Measurements from ENCODE around the gene FAF1.

Gene FAF1

GRCh38 chr1:50633465-50633864 lies 326.6 kb downstream of the FAF1 start:
- DNase-seq (ENCODE audit: low spot score): no peak

GRCh38 chr1:50631161-50631560 lies 328.9 kb downstream of the FAF1 start:
- no peak for DNase-seq (ENCODE audit: low spot score)

GRCh38 chr1:50622259-50622658 lies 337.8 kb downstream of the FAF1 start:
- no peak for DNase-seq (ENCODE audit: low spot score)

- DNase-seq (ENCODE audit: low spot score): peak; percentile 10
Observed at GRCh38 chr1:50620680-50621329, 339.3 kb downstream of the FAF1 start.

GRCh38 chr1:50615036-50615750 lies 344.9 kb downstream of the FAF1 start:
- DNase-seq (ENCODE audit: low spot score): no peak

GRCh38 chr1:50611675-50612074 lies 348.4 kb downstream of the FAF1 start:
- DNase-seq (ENCODE audit: low spot score): no peak

GRCh38 chr1:50610563-50610962 lies 349.5 kb downstream of the FAF1 start:
- no peak for DNase-seq (ENCODE audit: low spot score)

- no peak for DNase-seq (ENCODE audit: low spot score)
Observed at GRCh38 chr1:50609508-50609907, 350.6 kb downstream of the FAF1 start.

GRCh38 chr1:50605186-50605875 lies 354.7 kb downstream of the FAF1 start:
- peak; percentile 35 for DNase-seq (ENCODE audit: low spot score)

- no peak for DNase-seq (ENCODE audit: low spot score)
Observed at GRCh38 chr1:50604580-50604979, 355.5 kb downstream of the FAF1 start.

GRCh38 chr1:50603274-50604271 lies 356.5 kb downstream of the FAF1 start:
- peak; percentile 13 for DNase-seq (ENCODE audit: low spot score)

- DNase-seq (ENCODE audit: low spot score): no peak
Observed at GRCh38 chr1:50599546-50599945, 360.5 kb downstream of the FAF1 start.

- no peak for DNase-seq (ENCODE audit: low spot score)
Observed at GRCh38 chr1:50595874-50596273, 364.2 kb downstream of the FAF1 start.

- DNase-seq (ENCODE audit: low spot score): no peak
Observed at GRCh38 chr1:50593515-50593914, 366.6 kb downstream of the FAF1 start.

- no peak for DNase-seq (ENCODE audit: low spot score)
Observed at GRCh38 chr1:50591598-50591997, 368.5 kb downstream of the FAF1 start.

- no peak for DNase-seq (ENCODE audit: low spot score)
Observed at GRCh38 chr1:50582346-50582745, 377.7 kb downstream of the FAF1 start.

GRCh38 chr1:50570066-50570468 lies 390.0 kb downstream of the FAF1 start:
- DNase-seq (ENCODE audit: low spot score): no peak

- DNase-seq (ENCODE audit: low spot score): no peak
Observed at GRCh38 chr1:50568782-50569181, 391.3 kb downstream of the FAF1 start.

- no peak for DNase-seq (ENCODE audit: low spot score)
Observed at GRCh38 chr1:50566405-50566804, 393.7 kb downstream of the FAF1 start.

- no peak for DNase-seq (ENCODE audit: low spot score)
Observed at GRCh38 chr1:50564417-50564816, 395.6 kb downstream of the FAF1 start.

GRCh38 chr1:50562106-50562505 lies 398.0 kb downstream of the FAF1 start:
- no peak for DNase-seq (ENCODE audit: low spot score)

- no peak for DNase-seq (ENCODE audit: low spot score)
Observed at GRCh38 chr1:50559421-50559820, 400.6 kb downstream of the FAF1 start.

All from SW480 (cell line).